OCI-M1 (cell line): ENCODE data around the gene CCR7.

ENCODE experiments used
- DNase-seq: peaks from one replicate; lab custom pipeline; 2025; lab: John Stamatoyannopoulos, UW

CCR7 gene

DNA sequence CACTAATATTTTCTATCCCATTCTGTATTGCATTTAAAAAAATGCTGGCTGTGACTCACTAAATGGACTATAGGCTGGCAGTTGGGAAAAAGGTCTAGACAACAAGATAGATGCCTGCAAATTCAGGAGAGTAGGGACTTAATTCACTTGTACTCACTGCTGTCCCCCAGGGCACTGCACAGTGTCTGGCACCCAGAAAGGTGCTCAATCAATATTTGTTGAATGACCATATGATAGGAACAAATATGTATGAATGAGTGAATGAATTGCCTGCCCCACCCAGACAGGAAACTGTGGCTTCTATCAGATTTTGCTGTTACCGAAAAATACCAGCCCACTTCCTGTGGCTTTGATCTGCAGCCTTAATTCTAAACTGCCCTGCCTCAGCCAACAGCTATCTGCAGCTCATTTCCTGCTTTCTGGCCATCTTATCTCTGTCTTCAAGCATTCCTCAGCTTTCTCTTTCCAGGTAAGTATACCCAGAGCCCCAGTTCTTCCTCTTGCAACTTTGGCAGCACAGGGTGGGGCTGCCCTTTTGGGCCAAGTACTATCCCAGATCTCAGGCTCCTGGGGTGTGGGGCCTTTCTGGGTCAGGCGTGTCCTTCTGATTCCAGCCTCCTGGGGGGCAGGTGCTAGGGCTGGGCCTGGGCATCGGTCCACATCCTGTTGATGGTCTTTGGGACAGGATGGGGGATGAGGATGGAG, 48.5 kb downstream of the CCR7 start:
- DNase-seq: peak; percentile 92

- DNase-seq: no peak
Measured at GRCh38 chr17:40515491-40516041, 49.7 kb downstream of the CCR7 start.

- no peak for DNase-seq
Measured at GRCh38 chr17:40515011-40515410, 50.3 kb downstream of the CCR7 start.

- DNase-seq: no peak
Measured at GRCh38 chr17:40514013-40514875, 51.0 kb downstream of the CCR7 start.

DNA sequence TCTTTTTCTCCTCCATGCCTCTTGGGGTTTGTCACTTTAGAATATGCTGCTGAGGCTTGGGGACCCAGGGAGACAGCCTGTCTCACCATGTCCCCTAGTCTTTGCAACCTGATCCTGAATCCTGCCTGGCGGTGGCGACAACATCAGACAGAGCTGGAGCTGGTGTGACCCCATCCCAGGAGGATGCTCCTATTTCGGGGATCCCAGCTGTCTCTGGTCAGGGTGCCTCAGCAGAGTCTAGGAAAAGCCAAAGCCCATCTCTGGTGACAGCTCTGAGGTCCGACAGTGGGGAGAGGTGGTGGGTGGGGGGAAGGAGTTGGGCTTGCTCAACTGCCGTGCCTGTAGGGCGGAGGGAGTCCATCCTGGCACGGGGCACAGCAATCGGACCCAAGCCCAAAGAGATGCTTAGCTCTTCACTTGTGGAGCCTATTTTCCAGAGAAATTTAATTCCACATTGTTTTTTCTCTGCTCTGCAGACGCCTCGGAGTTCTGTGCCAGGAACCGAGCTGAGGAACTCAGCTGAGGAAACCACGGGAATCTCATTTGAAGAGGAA, 53.5 kb downstream of the CCR7 start:
- DNase-seq: no peak

DNA sequence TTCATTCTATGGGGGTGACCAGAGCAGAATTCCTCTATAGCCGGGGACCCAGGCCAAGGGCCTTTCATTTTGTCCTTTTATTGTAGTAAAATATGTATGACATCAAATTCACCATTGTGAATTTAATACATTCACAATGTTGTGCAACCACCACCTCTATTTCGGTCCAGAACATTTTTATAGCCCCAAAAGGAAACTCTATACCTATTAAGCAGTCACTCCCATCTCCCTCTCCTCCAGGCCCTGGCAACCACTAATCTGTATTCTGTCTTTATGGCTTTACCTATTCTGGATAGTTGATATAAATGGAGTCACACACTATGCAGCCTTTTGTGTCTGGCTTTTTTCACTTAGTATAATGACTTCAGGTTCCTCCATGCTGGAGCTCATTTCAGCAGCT, 54.1 kb downstream of the CCR7 start:
- DNase-seq: no peak

DNA sequence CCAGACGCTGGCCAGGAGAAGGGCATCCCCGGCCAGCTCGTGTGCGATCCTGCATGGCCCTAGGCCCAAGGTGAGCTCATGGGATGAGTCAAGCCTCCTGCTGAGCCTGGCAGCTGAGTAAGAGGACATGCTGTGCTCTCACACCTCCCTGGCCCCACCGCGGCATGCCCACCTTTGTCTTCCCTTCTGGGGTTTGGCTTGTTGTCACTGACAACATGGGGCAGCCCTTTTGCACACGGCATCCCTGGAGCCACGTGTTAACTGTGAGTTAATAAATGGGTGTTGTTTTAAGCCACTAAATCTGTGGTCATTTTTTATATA, 55.0 kb downstream of the CCR7 start:
- DNase-seq: no peak

GRCh38 chr17:40509626-40510327, 55.5 kb downstream of the CCR7 start:
- DNase-seq: no peak

DNA sequence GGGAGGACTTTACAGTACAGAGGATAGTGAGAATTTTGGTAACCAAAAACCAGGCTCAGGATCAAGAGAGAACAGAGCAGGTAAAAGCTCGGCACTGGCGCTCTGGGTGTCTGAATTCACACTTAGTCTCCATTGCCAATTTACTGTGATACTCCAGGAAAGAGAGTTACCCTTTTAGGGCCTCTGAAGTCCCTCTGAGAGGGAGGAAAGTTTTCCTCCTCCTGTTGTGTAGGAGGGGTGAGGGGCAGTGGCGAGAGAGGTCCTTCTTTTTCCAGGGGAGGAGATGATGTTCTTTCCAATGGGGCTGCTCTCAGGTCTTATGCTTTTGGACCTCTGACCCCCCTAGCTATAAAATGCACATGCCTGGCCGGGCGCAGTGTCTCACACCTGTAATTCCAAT, 58.5 kb downstream of the CCR7 start:
- DNase-seq: no peak
